Kidney glomerular epithelial cell (primary cell): ENCODE results near the gene EEF1AKMT4.

Experiments
- DNase-seq: peaks from one replicate; lab custom pipeline; 2025; lab: John Stamatoyannopoulos, UW

Gene EEF1AKMT4

DNA sequence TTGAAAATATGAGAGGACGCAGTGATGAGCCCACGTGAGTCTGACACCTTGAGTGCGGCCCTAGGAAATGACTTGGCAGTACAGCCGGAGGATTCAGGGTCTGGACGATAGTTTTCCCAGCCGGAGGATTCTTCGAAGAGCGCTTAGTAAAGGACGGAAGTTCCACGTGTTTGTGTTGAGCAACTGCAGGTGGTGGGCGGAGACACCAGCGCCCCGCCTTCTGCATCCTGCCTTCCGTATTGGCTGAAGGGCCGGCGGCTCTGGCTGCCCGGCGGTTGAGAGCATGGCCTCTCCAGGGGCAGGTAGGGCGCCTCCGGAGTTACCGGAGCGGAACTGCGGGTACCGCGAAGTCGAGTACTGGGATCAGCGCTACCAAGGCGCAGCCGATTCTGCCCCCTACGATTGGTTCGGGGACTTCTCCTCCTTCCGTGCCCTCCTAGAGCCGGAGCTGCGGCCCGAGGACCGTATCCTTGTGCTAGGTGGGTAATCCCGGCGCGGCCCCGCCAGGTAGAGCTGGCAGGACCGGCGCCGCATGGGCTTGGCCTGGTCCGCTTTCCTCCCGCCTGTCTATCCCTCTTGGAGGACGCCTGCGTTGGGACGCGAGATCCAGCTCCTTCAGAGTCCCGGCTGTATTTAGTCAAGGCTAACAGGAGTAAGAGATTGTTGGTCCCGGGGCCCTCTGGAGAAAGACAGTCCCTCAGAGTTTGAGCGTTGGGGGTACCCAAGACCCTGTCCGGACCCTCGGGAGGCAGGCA is at the start of gene EEF1AKMT4:
Gene EEF1AKMT4 (plus strand): TSS at position 261 of the 755 bp plus-strand sequence. CDS start 23 bp downstream, at position 284.
- peak; percentile 96 for DNase-seq

DNA sequence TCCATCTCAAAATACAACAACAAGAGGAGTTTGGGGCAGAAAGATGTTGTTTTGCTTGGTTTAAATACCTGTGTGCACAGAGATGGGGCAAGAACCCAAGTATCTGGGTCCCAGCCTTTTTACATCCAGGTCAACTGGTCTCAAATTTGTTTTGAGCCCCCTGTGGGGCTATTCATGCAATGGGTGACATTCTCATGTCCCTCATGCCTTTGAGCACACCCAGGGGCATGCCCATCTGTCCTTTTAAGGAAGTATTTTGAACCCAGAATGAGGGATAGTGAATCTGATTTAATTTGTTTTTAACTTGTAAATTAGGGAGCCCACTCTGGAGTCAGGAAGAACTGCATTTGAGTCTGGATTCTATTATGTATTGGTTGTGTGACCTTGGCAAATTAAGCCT is 48.6 kb upstream of the EEF1AKMT4 start:
- DNase-seq, result no peak

DNA sequence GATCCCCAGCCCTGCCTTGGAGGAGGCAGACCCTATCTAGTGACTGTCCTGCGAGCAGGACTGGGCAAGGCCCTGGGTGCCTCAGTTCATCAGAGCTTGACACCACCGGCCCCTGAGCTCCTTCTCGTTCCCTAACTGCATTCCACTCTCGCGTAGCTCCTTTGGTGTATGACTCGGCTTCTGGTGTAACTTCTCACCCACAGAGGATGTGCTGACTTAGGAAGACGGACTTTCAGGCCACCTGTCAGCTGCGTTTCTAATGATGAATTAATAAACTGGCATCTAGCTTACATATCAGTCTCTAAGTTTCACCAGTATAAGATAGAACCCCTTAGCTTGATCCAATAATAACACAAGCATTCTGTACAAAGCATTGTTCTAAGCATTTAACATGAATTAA is 45.9 kb upstream of the EEF1AKMT4 start:
- DNase-seq, result no peak

DNA sequence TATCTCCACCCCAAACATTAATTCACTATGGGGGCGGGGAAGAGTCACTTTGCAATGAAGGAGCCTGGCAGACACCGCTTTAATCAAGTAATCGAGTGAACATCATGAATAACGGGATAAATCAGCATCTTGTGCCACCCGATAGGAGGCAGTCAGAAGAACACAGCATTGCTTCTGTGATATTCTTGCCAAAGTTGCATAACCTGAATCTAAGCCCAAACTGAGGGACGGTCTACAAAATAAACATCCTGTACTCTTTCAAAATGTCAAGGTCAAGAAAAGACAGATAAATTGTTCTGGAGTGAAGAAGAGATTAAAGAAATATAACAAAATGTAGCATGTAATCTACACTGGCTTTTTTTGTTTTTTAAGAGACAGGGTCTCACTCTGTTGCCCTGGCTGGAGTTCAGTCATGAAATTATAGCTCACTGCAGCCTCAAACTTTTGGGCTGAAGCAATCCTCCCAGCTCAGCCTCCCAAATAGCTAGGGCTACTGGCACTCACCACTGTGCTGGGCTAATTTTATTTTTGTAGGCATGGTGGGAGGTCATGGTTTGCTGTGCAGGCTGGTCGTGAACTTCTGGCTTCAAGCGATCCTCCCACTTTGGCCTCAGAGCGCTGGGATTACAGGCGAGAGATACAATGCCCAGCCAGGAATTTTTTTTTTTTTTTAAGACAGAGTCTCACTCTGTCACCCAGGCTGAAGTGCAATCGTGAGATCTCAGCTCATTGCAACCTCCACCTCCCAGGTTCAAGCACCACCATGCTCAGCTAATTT is 40.1 kb upstream of the EEF1AKMT4 start:
- DNase-seq, result no peak

DNA sequence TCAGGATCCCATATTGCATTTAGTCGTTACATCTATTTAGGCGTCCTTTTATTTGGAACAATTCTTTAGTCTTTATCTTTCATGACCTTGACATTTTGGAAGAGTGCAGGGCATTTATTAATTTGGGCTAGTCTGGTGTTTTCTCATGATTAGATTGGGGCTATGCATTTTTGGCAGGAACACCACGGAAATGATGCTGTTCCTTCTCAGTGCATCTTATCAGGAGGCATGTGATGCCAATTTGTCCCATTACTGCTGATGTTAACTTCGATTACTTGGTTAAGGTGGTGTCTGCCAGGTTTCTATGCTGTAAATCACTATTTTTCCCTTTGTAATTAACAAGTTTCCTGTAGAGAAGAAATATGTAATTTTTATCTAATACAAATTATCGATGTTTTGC is 38.2 kb upstream of the EEF1AKMT4 start:
- no peak for DNase-seq

DNA sequence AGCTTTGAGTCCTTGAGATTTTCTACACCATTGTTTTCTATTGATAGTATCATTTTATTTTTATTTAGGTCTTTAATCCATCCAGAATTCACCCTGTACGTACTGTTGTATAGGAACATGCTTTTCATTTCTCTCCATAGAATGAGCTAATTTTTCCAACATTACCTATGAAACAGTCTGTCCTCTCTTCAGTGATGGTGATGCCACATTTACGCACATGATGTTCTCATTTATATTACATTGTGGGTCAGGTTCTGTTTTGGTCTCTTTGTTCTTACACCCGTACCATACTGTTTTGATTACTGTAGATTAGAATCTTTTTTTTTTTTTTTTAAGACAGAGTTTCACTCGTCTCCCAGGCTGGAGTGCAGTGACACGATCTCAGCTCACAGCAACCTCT is 37.8 kb upstream of the EEF1AKMT4 start:
- no peak for DNase-seq

DNA sequence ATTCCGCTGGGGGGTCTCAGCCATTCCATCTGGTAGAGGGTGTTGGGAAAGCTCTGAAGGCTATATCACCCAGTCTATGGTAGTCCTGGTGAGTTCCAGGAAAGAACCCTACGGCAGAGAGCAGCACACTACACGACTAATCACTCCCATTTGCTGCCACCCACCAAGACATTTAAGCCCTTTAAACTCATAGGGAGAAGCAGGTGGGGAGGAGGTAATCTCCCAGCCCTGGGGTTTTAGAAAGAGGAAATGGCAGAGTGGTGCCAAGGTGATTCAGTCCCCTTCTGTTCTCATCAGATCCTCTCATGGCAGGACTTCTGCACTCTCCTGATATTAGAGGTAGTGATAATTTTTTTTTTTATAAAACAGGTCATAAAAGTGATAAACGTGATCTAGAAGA is 30.7 kb upstream of the EEF1AKMT4 start:
- no peak for DNase-seq

DNA sequence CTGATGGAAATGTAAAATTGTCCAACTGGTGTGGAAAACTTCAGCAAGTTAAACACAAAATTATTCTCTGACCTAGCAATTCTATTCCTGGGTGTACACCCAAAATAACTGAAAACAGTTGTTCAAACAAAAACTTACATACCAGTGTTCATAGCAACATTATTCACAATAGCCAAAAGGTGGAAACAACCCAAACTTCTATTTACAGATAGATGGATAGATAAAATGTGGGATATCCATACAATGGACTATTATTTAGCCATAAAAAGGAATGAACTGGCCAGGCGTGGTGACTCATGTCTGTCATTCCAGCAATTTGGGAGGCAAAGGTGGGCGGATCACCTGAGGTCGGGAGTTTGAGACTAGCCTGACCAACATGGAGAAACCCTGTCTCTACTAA is 27.0 kb upstream of the EEF1AKMT4 start:
- DNase-seq, result no peak

DNA sequence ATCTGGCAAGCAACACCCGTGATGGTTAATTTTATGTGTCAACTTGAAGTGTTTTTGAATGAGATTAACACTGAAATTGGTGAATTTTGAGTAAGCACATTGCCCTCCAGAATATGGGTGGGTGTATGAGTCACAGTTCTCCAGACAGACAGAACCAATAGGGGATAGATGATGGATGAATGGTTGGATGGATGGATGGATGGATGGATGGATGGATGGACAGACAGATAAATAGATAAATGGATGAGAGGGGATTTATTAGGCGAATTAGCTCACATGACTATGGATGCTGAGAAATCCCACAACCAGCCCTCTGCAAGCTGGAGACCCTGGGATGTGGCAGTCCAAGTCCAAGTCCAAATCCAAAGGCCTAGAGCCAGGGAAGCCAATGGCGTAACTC is 25.5 kb upstream of the EEF1AKMT4 start:
- no peak for DNase-seq

DNA sequence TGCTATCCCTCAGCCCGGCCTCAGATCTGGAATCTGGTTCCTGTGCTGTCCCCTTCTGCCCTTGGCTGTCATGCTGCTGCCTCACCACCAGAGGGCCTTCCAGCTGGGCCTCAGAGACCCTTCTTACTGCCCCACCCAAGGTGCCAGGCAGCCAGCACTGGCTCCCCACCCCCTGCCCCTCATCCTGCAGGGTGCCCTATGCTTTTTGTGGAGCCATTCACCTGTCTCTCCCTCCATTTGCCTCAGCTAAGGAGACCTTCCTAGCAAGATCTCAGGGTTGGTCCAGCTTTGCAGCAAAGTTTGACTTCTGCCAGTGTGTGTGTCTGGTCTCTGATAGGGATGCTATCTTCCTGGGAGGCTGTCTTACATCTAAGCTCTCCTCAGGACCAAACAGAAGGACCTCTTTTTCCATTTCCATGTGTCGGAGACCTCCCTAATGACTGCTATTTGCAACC is 22.0 kb upstream of the EEF1AKMT4 start:
- peak; percentile 7 for DNase-seq

DNA sequence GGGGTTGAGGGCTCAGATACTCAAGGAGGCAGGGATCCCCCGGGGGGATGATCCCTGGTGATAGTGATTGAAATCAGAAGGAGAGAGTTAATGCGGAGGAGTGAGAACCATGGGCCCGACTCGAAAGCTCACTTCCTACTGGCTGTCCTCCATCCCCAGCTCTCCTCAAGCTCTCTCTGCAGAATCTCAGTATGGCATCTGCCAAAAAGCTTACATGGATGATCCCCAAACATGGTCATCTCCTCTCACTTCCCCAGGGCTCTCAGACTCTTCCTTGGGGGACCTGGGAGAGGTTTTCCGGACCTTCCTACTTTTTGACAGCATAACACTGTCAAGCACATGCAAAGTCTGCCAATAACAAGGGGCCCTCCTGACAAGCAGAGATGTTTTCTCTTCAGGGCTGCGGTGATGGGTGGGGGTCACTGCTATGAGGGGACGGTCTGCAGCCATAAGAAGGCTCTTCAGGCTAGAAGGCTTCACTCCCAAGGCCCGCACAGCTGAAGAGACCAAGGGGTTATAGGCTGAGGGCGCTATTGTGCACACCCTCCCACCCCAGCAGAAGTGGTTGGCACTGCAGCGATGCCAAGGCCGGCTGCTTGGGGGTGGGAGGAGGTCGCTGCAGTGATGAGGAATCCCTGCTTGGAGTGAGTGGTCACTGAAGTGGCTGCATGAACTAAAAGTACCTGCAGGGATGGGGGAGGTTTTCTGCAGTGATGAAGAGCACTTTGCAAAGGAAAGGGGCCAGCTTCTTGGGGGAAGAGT is 20.9 kb upstream of the EEF1AKMT4 start:
- DNase-seq, result no peak

DNA sequence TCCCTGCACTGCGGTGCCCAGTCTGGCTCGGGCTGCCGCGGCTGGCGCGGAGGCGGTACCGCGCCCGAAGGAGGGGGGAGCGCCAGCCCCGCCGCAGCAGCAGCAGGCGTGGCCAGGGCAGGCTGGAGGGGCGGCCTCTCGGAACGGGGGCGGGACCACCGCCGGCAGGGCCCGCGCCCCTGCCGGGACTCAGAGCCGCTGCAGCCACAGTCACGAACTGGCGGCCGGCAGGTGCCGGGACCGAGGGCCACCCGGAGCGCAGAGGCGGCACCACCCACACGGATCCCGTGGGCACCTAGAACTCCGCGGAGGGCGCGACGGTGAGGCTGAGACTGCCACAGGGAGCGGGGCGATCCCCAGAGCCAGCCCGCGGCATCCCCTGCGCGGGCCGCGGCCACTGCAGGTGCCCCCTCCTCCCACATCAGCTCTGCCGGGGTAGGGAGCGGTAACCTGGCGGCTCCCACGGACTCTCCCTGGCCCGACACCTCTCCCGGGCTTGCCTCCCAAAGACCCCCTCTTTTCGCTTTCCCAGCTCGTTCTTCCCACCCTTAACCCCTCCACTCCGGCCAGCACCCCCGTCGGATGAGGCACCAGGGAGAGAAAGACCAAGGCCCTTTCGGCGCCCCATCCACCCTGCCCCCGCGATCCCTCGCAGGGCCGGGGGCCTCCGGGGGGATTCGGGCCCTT is 19.9 kb upstream of the EEF1AKMT4 start, which contains the start of gene VWA5B2:
Gene VWA5B2 (plus strand): TSS at position 192 of the 687 bp plus-strand sequence. CDS start 944 bp downstream, outside the sequence.
- peak; percentile 27 for DNase-seq

DNA sequence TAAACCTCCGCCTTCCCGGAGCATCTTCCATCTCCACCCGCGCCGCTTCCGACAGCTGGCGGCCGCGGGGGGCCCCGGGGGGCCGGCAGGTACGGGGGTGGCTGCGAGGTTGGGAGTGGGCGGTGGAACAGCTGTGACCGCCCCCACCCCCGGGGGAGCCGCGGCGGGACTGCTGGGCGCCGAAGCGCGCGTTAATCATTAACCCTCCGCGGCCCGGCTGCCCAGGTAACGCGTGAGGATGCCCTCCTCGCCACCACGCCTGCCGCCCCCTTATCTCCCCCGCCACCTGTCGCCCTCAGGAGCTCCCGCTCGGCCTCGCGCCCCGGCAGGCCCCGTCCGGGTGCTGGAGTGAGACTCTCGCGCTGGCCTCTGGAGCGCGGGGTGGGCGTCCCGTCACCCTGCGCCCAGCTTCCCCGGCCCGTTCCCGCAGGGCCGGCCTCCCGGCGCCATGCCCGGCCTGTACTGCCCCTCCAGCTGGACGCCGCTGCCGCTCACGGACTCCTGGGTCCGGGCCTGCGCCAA is 19.3 kb upstream of the EEF1AKMT4 start:
- no peak for DNase-seq

DNA sequence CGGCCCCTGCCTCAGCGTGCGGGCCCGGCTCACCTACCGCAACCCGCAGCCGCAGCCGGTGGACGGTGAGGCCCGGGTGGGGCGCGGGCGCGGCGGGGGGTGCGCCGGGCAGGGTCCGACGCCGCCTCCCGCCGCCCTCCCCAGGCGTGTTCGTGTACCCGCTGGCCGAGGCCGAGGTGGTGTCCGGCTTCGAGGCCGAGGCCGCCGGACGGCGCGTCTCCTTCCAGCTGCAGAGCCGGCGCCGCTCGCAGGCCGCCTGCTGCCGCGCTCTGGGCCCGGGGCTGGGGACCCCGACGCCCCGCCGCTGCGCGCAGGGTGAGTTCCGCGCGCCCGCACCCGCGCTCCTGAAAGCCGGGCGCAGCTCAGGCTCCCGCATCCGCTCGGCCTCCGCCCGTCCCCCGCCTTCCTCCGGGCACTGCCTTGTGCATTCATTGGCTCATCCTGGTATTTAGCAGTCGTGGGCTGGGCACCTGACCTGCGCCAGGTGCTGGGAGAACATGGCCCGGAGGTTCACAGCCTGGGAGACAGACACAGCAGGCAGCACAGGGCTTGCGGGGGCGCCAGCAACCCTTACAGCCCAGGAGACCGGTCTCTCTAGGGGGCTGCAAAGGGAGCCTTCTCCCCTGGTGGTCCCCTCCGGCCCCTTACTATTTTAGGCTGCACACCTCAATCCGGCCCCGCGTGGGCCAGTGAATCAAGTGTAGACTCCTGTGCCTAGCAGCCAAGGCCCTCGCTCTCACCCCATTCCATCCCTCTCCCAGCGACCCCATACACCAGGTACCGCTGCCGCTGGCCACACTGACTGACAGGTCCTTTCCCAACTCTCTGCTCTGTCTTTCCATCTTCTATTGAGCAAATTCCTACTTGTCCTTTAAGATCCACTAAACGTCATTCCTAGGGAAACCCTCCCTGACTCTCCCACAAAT is 18.6 kb upstream of the EEF1AKMT4 start:
- DNase-seq, result no peak

DNA sequence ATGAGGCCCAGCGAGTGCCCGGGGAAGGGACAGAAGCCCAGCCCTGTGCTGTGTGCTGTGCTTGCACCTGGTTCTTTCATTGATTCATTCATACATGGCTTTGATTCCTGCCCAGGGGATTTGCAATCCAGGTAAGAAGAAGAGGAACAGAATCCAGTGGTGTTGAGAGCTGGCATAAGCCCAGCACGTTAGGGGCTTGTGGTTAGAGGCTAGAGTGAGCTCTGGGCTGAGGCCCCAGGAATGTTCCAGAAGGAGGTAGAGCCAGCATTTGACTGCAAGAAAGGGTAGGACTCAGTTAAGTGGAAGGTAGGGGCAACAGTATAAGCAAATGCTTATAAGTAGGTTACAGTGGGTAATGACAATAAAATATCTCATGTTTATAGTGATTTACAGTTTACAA is 17.8 kb upstream of the EEF1AKMT4 start:
- no peak for DNase-seq

DNA sequence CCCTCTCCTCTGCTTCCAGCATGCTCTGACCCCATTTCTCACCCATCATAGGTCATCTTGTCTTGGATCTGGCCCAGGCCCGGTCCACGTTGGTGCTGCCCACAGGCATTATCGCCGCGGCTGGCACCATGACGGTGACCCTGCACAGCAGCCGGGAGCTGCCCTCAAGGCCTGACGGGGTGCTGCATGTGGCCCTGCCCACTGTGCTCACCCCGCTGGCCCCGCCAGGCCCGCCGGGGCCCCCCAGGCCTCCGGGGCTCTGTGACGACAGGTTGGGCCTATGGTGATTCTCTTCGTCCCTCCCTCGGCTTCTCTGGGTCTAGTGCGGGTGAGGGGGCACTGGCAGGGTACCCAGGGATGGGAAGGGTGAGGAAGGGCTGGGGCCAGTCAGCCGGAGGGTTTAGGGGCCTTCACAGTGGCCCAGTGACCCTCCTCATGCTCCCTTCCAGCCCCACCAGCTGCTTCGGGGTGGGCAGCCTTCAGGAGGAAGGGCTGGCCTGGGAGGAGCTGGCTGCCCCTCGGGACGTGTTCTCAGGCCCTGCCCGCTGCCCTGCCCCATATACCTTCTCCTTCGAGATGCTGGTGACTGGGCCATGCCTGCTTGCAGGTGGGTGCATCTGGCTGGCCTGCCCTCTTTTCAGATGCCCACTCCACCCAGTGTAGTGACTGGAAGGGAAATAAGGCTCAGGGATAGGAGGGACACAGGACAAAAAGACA is 16.2 kb upstream of the EEF1AKMT4 start:
- no peak for DNase-seq

DNA sequence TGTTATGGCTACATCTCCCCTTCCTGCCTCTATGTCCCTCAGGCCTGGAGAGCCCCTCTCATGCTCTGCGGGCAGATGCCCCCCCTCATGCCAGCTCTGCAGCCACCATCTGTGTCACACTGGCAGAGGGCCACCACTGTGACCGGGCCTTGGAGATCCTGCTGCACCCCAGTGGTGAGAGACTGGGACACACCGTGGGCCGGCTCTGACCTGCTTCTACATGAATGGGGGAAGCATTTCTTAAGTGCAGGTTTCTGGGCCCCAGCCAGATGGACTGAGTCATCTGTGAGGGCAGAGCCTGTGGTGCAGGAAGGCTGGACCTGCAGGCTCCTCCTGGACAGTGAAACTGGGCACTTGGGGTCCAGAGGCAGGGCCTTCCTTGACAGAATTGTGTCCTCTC is 15.2 kb upstream of the EEF1AKMT4 start:
- peak; percentile 69 for DNase-seq

DNA sequence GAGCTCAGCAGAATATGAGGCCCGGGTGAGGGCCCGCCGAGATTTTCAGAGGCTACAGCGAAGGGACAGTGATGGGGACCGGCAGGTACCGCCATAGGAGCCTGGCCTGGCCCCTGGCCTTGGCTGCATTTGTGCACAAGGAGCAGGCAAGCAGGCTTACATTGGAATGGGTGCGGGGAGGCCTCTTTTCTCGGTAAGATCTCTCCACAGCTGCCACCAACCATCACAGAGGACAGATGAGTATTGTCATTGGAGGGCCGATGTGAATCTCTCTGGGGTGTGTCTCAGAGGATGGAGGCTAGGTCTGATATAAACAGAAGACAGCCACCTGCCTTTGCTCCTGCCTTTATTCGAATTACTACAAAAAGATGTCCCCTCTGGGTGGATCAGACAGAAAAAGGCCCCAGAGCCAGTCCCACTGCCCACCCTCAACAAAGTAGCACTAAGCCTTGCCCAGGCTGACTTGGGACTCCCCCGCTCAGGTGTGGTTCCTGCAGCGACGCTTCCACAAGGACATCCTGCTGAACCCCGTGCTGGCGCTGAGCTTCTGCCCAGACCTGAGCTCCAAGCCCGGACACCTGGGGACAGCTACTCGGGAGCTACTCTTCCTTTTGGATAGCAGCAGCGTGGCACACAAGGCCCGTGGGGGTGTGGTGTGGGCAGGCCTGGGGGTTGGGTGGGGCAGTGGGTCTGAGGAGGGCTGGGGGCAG is 14.6 kb upstream of the EEF1AKMT4 start:
- DNase-seq, result no peak

DNA sequence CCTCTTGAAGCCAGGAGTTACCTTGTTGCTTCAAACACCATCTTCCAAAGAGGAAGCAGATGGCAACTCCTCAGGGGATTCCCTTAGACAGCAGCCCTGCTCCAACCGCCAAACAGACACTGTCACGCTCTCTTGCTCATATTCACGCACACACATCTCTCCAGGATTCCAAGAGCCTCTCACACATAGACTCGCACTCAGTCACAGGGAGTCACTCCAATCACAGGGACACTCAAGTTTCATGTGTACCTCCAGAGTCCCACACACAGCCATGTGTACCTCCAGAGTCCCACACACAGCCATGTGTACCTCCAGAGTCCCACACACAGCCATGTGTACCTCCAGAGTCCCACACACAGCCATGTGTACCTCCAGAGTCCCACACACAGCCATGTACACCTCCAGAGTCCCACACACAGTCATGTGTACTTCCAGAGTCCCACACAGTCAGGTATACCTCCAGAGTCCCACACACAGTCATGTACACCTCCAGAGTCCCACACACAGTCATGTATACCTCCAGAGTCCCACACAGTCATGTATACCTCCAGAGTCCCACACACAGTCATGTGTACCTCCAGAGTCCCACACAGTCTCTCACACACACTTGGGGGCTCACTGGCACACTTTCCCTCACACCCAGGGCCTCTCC is 14.0 kb upstream of the EEF1AKMT4 start:
- DNase-seq, result no peak
